Fibroblast of gingiva (primary cell): ENCODE data around the gene PHLDB1.
"Not testable (repeated sequence)": the region's sequence is repeated elsewhere in the genome, so short reads cannot be mapped to it uniquely, and the experiment has no call there.

Experiments
- DNase-seq: peaks from one replicate; pipeline ENCODE4 v3.0.0-alpha.2; 2011; ENCODE audit warnings: low read depth

PHLDB1 gene

DNA sequence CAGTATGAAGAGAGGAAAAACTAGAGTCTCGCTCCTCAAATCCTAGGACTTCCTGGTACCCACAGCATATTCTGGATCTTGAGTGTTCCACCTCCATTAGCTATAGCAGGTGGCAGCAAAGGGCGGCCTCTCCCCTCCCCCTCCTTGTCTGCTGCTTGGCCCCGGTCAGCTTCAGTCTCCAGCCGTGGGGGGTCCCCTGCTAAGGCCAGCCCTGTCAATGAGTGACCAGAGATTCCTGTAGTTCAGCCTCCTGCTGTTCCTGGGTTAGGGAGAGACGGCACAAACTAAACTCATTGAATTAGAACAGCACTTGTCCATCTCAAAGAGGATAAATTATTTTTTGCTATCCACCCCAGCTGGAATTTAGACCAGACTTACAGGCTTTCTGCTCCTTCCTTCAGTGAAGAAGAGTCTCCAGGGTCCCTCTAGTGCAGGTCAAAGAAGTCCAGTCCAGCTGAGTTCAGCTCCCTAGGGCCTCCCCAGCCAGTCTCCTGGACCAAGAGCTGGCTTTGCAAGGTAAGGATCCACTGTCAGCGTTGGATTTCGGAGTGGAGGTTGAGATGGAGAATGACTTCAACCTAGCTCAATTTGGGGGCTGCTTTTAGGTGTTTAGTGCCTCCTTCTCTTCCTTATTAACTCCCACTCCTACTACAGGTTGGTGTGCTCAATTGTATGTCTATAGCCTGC, 1.1 kb upstream of the PHLDB1 start:
- DNase-seq: no peak

- no peak for DNase-seq
Observed at GRCh38 chr11:118606844-118607228, 579 bp upstream of the PHLDB1 start.

DNA sequence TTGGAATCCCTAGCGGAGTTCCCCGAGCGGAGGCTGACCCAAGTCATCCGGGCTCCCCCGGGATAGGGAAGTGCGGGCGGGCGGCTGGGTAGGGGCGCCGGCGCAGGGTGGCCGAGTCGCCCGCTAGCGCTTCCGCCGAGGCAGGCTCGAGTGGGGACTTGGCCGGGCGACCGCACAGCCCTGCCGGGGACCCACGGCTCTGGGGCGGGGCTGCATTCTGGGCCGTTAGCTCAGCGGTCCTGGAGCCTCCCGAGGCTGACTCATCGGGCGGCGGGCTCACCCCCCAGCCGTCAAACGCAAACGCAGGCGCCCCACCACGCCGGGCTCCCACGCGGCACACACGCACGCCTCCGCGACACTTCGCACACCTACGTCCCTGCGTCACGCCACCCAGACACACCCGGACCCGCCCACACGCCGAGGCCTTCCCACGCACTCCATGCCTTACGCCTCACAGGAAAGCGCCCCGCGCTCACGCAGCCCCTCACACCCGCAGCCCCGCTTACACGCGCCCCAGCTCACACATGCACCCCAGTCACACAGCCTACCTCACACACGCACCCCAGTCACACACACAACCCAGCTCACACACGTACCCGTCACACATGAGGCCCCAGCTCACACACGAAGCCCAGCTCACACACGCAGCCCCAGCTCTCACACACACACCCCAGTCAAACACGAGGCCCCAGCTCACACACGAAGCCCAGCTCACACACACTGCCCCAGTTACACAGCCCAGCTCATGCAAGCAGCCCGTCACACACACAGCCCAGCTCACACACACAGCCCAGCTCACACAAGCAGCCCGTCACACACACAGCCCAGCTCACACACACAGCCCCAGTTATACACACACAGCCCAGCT, 1.2 kb downstream of the PHLDB1 start:
- peak; percentile 88 for DNase-seq

DNA sequence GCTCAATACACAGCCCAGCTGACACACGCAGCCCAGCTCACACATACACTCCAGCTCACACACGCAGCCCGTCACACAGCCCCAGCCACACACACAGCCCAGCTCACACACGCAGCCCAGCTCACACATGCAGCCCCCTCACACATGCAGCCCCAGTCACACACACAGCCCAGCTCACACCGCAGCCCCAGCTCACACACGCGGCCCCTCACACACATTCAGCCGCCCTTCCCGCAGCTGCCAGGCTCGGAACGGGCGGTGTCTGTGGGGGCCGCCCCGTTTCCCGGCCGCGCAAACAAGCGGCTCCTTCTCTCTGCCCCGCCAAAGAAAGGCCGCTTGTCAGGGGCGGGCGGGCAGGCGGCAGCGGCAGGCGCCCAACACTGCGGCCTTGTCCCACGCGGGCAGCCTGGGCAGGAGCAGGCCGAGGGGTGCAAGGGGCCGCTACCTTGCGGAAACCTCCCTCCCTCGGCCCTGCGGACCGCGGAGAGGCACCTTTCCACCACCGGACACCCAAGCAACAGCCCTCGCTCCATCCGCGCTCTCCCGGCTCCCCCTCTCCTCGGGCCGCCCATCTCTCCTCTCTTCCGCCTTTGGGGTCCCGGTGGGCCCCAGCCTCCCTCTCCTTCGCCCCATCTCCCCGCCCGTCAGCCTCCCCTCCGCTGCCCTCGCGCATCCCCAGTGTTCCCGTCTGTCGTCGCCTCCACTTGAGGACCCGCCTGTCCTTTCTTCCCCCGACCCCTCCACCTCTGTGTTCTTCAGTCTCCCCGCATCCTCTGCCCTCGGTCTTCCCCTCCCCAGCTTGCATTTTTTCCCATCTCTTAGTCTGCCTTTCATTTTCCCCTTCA, 2.2 kb downstream of the PHLDB1 start:
- DNase-seq: no peak

- DNase-seq: no peak
Observed at GRCh38 chr11:118610225-118610772, 2.9 kb downstream of the PHLDB1 start.

- DNase-seq: peak; percentile 58
Observed at GRCh38 chr11:118610773-118611432, 3.5 kb downstream of the PHLDB1 start.

DNA sequence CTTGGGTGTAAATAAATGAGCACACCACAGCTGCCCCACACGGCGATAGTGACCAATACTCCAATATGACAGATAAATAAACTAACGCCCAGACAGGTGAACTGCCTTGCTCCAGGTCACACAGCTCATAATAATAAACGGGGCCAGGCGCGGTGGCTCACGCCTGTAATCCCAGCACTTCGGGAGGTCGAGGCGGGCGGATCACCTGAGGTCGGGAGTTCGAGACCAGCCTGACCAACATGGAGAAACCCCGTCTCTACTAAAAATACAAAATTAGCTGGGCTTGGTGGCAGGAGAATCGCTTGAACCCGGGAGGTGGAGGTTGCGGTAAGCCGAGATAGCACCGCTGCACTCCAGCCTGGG, 4.0 kb downstream of the PHLDB1 start:
- not testable (repeated sequence) for DNase-seq

- DNase-seq: no peak
Observed at GRCh38 chr11:118612378-118612777, 5.0 kb downstream of the PHLDB1 start.

- no peak for DNase-seq
Observed at GRCh38 chr11:118614511-118614910, 7.1 kb downstream of the PHLDB1 start.

DNA sequence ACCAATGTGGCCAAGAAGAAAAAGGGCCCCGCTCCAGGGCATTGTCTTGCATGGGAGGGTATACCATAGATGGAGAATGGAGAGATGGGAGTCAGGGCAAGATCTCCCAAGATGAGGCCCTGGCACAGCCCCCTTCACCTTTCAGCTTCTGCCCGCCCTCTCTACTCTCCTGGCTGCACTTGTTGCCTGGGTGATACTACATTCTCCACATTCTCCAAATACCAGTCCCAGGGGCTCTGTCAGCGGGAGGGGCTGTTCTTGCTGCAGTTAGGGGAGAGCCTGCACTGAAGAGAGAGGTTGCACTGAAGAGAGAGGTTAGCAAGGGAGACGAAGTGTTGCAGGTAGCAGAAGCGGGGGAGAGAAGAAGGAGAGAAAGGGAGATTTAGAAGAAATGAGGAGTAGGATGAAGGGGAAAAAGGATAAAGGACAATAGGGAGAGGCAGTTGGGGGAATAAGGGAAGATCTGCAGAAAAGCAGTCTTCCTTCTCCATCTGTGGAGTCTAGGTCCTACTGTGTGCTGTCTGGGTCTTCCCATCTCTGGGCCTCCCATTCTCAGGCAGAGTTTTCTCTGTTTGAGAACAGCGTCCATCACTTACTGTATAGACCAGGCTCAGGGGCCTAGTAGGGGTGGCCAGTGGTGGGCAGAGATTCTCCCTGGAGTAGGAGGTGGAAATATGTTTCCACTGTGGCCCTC, 8.0 kb downstream of the PHLDB1 start:
- no peak for DNase-seq

- DNase-seq: no peak
Observed at GRCh38 chr11:118615976-118616371, 8.6 kb downstream of the PHLDB1 start.

- DNase-seq: peak; percentile 84
Observed at GRCh38 chr11:118618115-118618990, 10.9 kb downstream of the PHLDB1 start.

DNA sequence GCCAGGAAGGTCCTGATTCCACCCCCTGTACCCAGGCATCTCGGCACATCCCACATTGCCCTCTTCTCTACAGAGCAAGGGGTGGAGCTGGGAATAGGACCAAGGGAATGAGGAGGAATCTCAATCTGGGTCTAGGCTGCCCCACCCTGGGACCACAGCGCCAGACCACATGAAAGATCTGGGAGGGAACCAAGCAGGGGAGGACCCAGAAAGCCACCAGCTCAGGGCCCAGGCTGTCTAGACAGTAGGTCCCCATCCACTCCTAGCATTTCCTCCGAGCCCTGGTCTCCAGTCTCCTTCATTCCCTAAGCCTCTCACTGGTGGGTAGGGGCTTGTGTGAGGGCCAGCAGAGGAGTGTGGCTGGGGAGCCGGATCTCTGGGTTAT, 11.6 kb downstream of the PHLDB1 start:
- peak; percentile 81 for DNase-seq

GRCh38 chr11:118619444-118620197, 12.2 kb downstream of the PHLDB1 start:
- peak; percentile 90 for DNase-seq

- no peak for DNase-seq
Observed at GRCh38 chr11:118620529-118621070, 13.2 kb downstream of the PHLDB1 start.

GRCh38 chr11:118621071-118621783, 13.8 kb downstream of the PHLDB1 start:
- peak; percentile 80 for DNase-seq

DNA sequence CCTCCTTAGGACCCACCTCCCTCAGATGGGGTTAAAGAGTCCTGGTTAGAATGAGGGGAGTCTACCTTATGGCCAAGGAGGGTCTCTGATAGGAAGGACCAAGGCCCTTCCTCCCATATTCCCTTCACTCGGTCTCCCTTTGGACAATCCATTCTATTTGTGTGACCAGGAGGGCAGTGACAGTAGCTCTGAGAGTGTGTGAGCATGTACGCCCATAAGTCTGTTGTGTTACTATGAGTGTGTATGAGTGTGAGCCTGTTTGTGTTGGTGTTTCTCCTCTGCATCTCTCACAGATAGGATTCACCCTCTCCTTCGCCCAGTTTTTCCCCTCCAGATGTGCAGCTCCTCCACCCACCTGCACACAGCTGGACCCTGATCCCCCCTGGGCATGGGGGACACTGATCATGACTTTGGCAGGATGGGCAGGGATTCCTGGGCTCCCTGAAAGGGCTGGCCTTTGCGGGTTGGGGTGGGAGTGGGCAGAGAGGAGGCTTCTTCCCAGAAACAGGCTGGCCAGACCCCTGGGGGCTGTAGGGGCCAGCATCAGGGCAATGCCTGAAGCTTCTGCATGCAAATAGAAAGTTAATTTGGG, 14.5 kb downstream of the PHLDB1 start:
- DNase-seq: no peak
